CD14-positive monocyte (primary cell): Measurements from ENCODE around the gene DIS3L2. TPM values are rescaled to one million over a fixed set of nuclear protein-coding genes. Genes with fewer than 3 reads are reported as not detected.

ENCODE experiments used
- DNase-seq, 3 donors: peaks; one replicate each; pipeline ENCODE4 v3.0.0-alpha.2; 2011 to 2022
- H2AFZ ChIP-seq: 2 replicates; pipeline ENCODE4 v1.6.0; 2012; ENCODE audit warnings: mild to moderate bottlenecking, low read depth, low read length, inconsistent platforms; ENCODE audit not compliant: insufficient read depth, poor library complexity, severe bottlenecking
- H3K27ac ChIP-seq, 2 donors: 1 replicate in 1 of 2; 2 replicates in 1 of 2; pipeline ENCODE4 v1.5.1; 2012 to 2013; ENCODE audit warnings: low read length in 2 of 2, control low read depth in 1 of 2, inconsistent platforms in 1 of 2, low read depth in 1 of 2, mild to moderate bottlenecking in 1 of 2
- H3K27me3 ChIP-seq, 2 donors: one replicate each; pipeline versions ENCODE4 v1.6.0 to v1.6.1; 2011 to 2013; ENCODE audit warnings: low read length in 2 of 2; ENCODE audit not compliant: control insufficient read depth in 2 of 2, insufficient read depth in 2 of 2
- H3K36me3 ChIP-seq, 2 donors: replicated peaks in 1 of 2; 1 replicate in 1 of 2; 2 replicates in 1 of 2; pipeline versions ENCODE4 v1.5.1 to v1.6.1; 2012 to 2013; ENCODE audit warnings: low read length in 2 of 2, control low read depth in 1 of 2, inconsistent platforms in 1 of 2, mild to moderate bottlenecking in 1 of 2; ENCODE audit not compliant: insufficient read depth in 2 of 2, control insufficient read depth in 1 of 2
- H3K4me1 ChIP-seq, 2 donors: 1 replicate in 1 of 2; 2 replicates in 1 of 2; pipeline versions ENCODE4 v1.5.1 to v1.6.1; 2012 to 2013; ENCODE audit warnings: low read length in 2 of 2, control low read depth in 1 of 2, inconsistent platforms in 1 of 2, mild to moderate bottlenecking in 1 of 2, moderate library complexity in 1 of 2; ENCODE audit not compliant: insufficient read depth in 2 of 2, control insufficient read depth in 1 of 2
- H3K4me2 ChIP-seq: replicated peaks from 2 replicates; pipeline ENCODE3; 2012; ENCODE audit warnings: low read length, moderate library complexity, mild to moderate bottlenecking; ENCODE audit not compliant: poor library complexity, severe bottlenecking; ENCODE audit errors: extremely low read depth
- H3K4me3 ChIP-seq, 3 experiments: fragments of 200-600 bp in 1 of 3; sonication (generic) in 1 of 3; replicated peaks in 1 of 3; 1 replicate in 2 of 3; 2 replicates in 1 of 3; pipeline ENCODE4 v1.5.1; 2011 to 2013; ENCODE audit warnings: low read length in 3 of 3, mild to moderate bottlenecking in 3 of 3, control low read depth in 2 of 3, low read depth in 2 of 3, inconsistent platforms in 1 of 3, moderate library complexity in 1 of 3
- H3K79me2 ChIP-seq: 2 replicates; pipeline ENCODE4 v1.6.0; 2012; ENCODE audit warnings: mild to moderate bottlenecking, control low read depth, inconsistent platforms, low read length, moderate library complexity; ENCODE audit not compliant: insufficient read depth
- H3K9ac ChIP-seq: 2 replicates; pipeline ENCODE4 v1.6.0; 2017; ENCODE audit warnings: low read length, mild to moderate bottlenecking; ENCODE audit not compliant: insufficient read depth, poor library complexity, severe bottlenecking
- H3K9me3 ChIP-seq, 2 donors: replicated peaks in 1 of 2; 1 replicate in 1 of 2; 2 replicates in 1 of 2; pipeline versions ENCODE4 v1.5.1 to v1.6.1; 2012 to 2013; ENCODE audit warnings: low read length in 2 of 2, control low read depth in 1 of 2; ENCODE audit not compliant: control insufficient read depth in 1 of 2, insufficient read depth in 1 of 2
- H4K20me1 ChIP-seq: 2 replicates; pipeline ENCODE4 v1.6.0; 2012; ENCODE audit warnings: mild to moderate bottlenecking, low read length, control low read depth, moderate library complexity; ENCODE audit not compliant: insufficient read depth
- H3K27ac Mint-ChIP-seq, 7 donors: one replicate each; pipeline ENCODE4 v1.8.0; 2020; ENCODE audit warnings: mild to moderate bottlenecking in 7 of 7, mixed read lengths in 7 of 7, moderate library complexity in 6 of 7, inconsistent platforms in 2 of 7
- H3K27me3 Mint-ChIP-seq, 3 donors: one replicate each; pipeline ENCODE4 v1.8.0; 2021 to 2022; ENCODE audit warnings: low read depth in 3 of 3, mild to moderate bottlenecking in 3 of 3, mixed read lengths in 3 of 3, moderate library complexity in 3 of 3, inconsistent platforms in 1 of 3
- H3K36me3 Mint-ChIP-seq, 2 donors: one replicate each; pipeline ENCODE4 v1.8.0; 2020; ENCODE audit warnings: mixed read lengths in 2 of 2, inconsistent platforms in 1 of 2, mild to moderate bottlenecking in 1 of 2
- H3K4me1 Mint-ChIP-seq: one replicate; pipeline ENCODE4 v1.8.0; 2020; ENCODE audit warnings: mild to moderate bottlenecking, mixed read lengths
- H3K4me3 Mint-ChIP-seq, 2 donors: one replicate each; pipeline ENCODE4 v1.8.0; 2020; ENCODE audit warnings: mild to moderate bottlenecking in 2 of 2, mixed read lengths in 2 of 2, moderate library complexity in 1 of 2
- H3K9me3 Mint-ChIP-seq, 7 donors: one replicate each; pipeline ENCODE4 v1.8.0; 2020 to 2022; ENCODE audit warnings: mixed read lengths in 7 of 7, mild to moderate bottlenecking in 6 of 7, moderate library complexity in 6 of 7, inconsistent platforms in 2 of 7
- WGBS: methylation state at CpG from one replicate; pipeline ENCODE4 v1.1.5; 2013; ENCODE audit warnings: missing lambda C conversion rate; ENCODE audit not compliant: insufficient coverage; 5-methylcytosine and 5-hydroxymethylcytosine counted together
- intact Hi-C, 2 donors: fragments of 100-400 bp; cut with micrococcal nuclease; formaldehyde crosslinking; loops; one replicate each; pipeline versions ENCODE4 v1.15.0 to v1.15.1; 2023
- polyA plus RNA-seq, 3 donors: library from polyadenylated mRNA; depleted of rRNA in 1 of 3; unstranded in 2 of 3; stranded (reverse) in 1 of 3; fragments of 300-500 nt in 2 of 3; fragments of >200 nt in 1 of 3; fragmentation: Illumina TruSeq in 2 of 3; gene quantifications; 1 replicate in 2 of 3; 2 replicates in 1 of 3; pipeline ENCODE4 v1.2.3, GENCODE V29; 2012 to 2021
- TF ChIP-seq, protein P1 (sequence below): fragments of 200-600 bp; IDR thresholded peaks from one replicate; pipeline ENCODE4 v1.8.0; 2022; ENCODE audit warnings: antibody characterized with exemption, mild to moderate bottlenecking

Gene DIS3L2
- polyA plus RNA-seq, 3 donors, result 6.0 to 21.7 (median 6.4) TPM

GRCh38 chr2:232132181-232132580 is 170.7 kb downstream of the DIS3L2 start:
- H3K9ac ChIP-seq, result no peak overlapping the region
- no peak overlapping the region for H3K4me3 ChIP-seq
- no peaks in the 10 kb centered on the region for H3K79me2 ChIP-seq
- H2AFZ ChIP-seq, result no peak overlapping the region
- no CpG with 5 or more reads among the region's 3 CpGs for WGBS
- Mint-ChIP-seq H3K9me3 (no peaks in the 10 kb centered on the region), H3K36me3 (peaks cover 38 to 41% of the 10 kb centered on the region in 2 donors), H3K27ac (no peak overlapping the region), H3K4me3 (no peak overlapping the region), H3K4me1 (no peaks in the 10 kb centered on the region), H3K27me3 (no peaks in the 10 kb centered on the region)
- H3K36me3 ChIP-seq, result peaks cover 14 to 43% of the 10 kb centered on the region in 2 donors
- no peaks in the 10 kb centered on the region for H3K9me3 ChIP-seq
- H3K27me3 ChIP-seq, result no peaks in the 10 kb centered on the region
- no peak overlapping the region for H3K4me2 ChIP-seq
- intact Hi-C loops, result loop anchor here in 1 of 2 donors (10.0 kb wide), 1 partner anchor 207 kb away; the partner anchor contains the start of gene NPPC
- TF ChIP-seq, protein P1, sequence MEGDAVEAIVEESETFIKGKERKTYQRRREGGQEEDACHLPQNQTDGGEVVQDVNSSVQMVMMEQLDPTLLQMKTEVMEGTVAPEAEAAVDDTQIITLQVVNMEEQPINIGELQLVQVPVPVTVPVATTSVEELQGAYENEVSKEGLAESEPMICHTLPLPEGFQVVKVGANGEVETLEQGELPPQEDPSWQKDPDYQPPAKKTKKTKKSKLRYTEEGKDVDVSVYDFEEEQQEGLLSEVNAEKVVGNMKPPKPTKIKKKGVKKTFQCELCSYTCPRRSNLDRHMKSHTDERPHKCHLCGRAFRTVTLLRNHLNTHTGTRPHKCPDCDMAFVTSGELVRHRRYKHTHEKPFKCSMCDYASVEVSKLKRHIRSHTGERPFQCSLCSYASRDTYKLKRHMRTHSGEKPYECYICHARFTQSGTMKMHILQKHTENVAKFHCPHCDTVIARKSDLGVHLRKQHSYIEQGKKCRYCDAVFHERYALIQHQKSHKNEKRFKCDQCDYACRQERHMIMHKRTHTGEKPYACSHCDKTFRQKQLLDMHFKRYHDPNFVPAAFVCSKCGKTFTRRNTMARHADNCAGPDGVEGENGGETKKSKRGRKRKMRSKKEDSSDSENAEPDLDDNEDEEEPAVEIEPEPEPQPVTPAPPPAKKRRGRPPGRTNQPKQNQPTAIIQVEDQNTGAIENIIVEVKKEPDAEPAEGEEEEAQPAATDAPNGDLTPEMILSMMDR, result no peak
- no peaks in the 10 kb centered on the region for H3K4me1 ChIP-seq
- no peak for DNase-seq
- H4K20me1 ChIP-seq, result no peaks in the 10 kb centered on the region
- H3K27ac ChIP-seq, result no peak overlapping the region

- no peaks in the 10 kb centered on the region for H3K79me2 ChIP-seq
Measured at GRCh38 chr2:232133078-232133477, 171.6 kb downstream of the DIS3L2 start.

More at GRCh38 chr2:232133078-232133477, 171.6 kb downstream of the DIS3L2 start:
- no peaks in the 10 kb centered on the region for H3K27me3 Mint-ChIP-seq
- Histone ChIP-seq H3K36me3 (peaks cover 14 to 43% of the 10 kb centered on the region in 2 donors), H3K4me3 (no peak overlapping the region), H3K9ac (no peak overlapping the region), H4K20me1 (no peaks in the 10 kb centered on the region), H3K27ac (no peak overlapping the region), H3K27me3 (no peaks in the 10 kb centered on the region), H3K4me2 (no peak overlapping the region), H3K9me3 (no peaks in the 10 kb centered on the region), H3K4me1 (no peaks in the 10 kb centered on the region), H2AFZ (no peak overlapping the region)
- H3K36me3 Mint-ChIP-seq, result peaks cover 38 to 41% of the 10 kb centered on the region in 2 donors
- 83% methylated on average over 1 of the region's 1 CpG for WGBS
- H3K9me3 Mint-ChIP-seq, result no peaks in the 10 kb centered on the region
- TF ChIP-seq, protein P1, result no peak
- H3K27ac Mint-ChIP-seq, result no peak overlapping the region
- no peak for DNase-seq
- no peak overlapping the region for H3K4me3 Mint-ChIP-seq
- intact Hi-C loops, result loop anchor here in 1 of 2 donors (10.0 kb wide), 1 partner anchor 208 kb away; the partner anchor contains the start of gene NPPC
- H3K4me1 Mint-ChIP-seq, result peaks cover 3% of the 10 kb centered on the region
